Measurements from ENCODE around the gene ABCD3.
"Not testable (repeated sequence)": the region's sequence is repeated elsewhere in the genome, so short reads cannot be mapped to it uniquely, and the experiment has no call there.

ABCD3 gene

DNA sequence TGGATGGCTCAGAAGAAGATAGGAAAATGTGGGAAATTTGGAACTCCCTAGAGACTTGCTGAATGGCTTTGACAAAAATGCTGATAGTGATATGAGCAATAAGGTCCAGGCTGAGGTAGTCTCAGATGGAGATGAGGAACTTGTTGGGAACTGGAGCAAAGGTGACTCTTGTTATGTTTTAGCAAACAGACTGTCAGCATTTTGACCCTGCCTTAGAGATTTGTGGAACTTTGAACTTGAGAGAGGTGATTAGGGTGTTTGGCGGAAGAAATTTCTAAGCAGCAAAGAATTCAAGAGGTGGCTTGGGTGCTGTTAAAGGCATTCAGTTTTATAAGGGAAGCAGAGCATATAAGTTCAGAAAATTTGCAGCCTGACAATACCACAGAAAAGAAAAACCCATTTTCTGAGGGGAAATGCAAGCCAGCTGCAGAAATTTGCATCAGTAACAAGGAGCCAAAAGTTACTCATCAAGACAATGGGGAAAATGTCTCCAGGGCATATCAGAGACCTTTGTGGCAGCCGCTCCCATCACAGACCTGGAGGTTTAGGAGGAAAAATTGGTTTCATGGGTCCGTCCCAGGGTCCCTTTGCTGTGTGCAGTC lies 10.8 kb downstream of the ABCD3 start:
- H3K27me3 ChIP-seq (ENCODE audit: control insufficient read depth, insufficient read depth, low read length, poor library complexity, severe bottlenecking); H3K4me3 ChIP-seq (ENCODE audit: insufficient read depth, low read depth, low read length); H3K4me1 ChIP-seq (ENCODE audit: control insufficient read depth, insufficient read depth, low read length); H3K36me3 ChIP-seq (ENCODE audit: control insufficient read depth, insufficient read depth, low read length); H3K9me3 ChIP-seq (ENCODE audit: control insufficient read depth, low read length); H3K27ac ChIP-seq (ENCODE audit: insufficient read depth, low read depth, low read length, poor library complexity, severe bottlenecking): not testable (repeated sequence)
- WGBS, 2 experiments: 92 to 93% methylated on average over 3 of the region's 3 CpGs

DNA sequence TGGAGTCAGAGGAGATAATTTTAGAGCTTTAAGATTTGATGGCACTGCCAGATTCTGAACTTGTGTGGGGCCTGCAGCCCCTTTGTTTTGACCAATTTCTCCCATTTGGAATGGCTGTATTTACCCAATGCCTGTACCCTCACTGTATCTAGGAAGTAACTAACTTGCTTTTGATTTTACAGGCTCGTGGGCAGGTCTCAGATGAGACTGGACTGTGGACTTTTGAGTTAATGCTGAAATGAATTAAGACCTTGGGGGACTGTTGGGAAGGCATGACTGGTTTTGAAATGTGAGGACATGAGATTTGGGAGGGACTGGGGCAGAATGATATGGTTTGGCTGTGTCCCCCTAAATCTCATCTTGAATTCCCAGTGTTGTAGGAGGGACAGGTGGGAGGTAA lies 11.9 kb downstream of the ABCD3 start:
- H3K27me3 ChIP-seq (ENCODE audit: control insufficient read depth, insufficient read depth, low read length, poor library complexity, severe bottlenecking); H3K4me1 ChIP-seq (ENCODE audit: control insufficient read depth, insufficient read depth, low read length); H3K9me3 ChIP-seq (ENCODE audit: control insufficient read depth, low read length); H3K36me3 ChIP-seq (ENCODE audit: control insufficient read depth, insufficient read depth, low read length); H3K27ac ChIP-seq (ENCODE audit: insufficient read depth, low read depth, low read length, poor library complexity, severe bottlenecking); H3K4me3 ChIP-seq (ENCODE audit: insufficient read depth, low read depth, low read length): not testable (repeated sequence)
- WGBS, 2 experiments: 92 to 98% methylated on average over 1 of the region's 1 CpG

DNA sequence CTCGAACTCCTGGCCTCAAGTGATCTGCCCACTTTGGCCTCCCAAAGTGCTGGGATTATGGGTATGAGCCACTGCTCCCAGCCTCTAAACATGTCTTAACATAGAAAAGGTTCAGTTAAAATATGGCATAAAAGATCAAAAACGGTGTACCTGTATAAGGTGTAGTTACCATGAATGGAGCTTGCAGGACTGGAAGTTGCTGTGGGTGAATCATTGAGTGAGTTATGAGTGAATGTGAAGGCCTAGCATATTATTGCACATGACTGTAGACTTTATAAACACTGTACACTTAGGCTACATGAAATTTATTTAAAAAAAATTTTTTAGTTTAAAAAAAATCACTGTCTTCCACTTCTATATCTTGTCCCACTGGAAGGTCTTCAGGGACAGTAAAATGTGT lies 15.7 kb downstream of the ABCD3 start:
- no peak overlapping the region for H3K27ac ChIP-seq (ENCODE audit: insufficient read depth, low read depth, low read length, poor library complexity, severe bottlenecking)
- H3K9me3 ChIP-seq (ENCODE audit: control insufficient read depth, low read length): no peaks in the 10 kb centered on the region
- no peaks in the 10 kb centered on the region for H3K4me1 ChIP-seq (ENCODE audit: control insufficient read depth, insufficient read depth, low read length)
- H3K27me3 ChIP-seq (ENCODE audit: control insufficient read depth, insufficient read depth, low read length, poor library complexity, severe bottlenecking): no peaks in the 10 kb centered on the region
- no peak overlapping the region for H3K4me3 ChIP-seq (ENCODE audit: insufficient read depth, low read depth, low read length)
- WGBS, 2 experiments: 91 to 92% methylated on average over 2 of the region's 2 CpGs
- H3K36me3 ChIP-seq (ENCODE audit: control insufficient read depth, insufficient read depth, low read length): no peaks in the 10 kb centered on the region

DNA sequence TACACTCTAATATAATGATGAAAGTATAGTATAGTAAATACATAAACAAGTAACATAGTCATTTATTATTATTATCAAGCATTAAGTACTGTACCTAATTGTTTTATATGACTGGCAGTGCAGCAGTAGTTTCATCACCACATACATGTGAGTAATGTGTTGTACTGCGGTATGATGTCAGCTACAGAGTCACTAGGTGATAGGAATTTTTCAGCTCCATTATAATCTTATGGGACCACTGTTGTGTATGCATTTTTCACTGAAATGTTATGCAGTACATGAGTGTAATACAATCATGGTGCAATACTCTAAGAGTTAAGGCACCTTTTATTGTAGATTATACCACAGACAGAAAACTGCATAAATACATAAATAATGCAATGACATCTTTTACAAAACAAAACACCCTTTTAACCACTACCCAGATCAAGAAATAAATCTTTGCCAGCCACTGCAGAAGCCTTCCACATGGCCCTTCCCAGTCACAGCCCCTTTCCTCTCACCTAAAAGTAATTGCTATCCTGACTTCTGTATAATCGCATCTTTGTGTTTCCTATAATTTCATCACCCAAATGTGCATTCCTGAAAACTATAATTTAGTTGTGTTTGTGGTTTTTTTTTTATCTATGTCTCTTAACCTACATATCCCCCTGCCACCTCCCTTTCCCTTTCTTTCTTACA lies 16.3 kb downstream of the ABCD3 start:
- no peaks in the 10 kb centered on the region for H3K9me3 ChIP-seq (ENCODE audit: control insufficient read depth, low read length)
- H3K36me3 ChIP-seq (ENCODE audit: control insufficient read depth, insufficient read depth, low read length): no peaks in the 10 kb centered on the region
- no peak overlapping the region for H3K27ac ChIP-seq (ENCODE audit: insufficient read depth, low read depth, low read length, poor library complexity, severe bottlenecking)
- H3K27me3 ChIP-seq (ENCODE audit: control insufficient read depth, insufficient read depth, low read length, poor library complexity, severe bottlenecking): no peaks in the 10 kb centered on the region
- no peaks in the 10 kb centered on the region for H3K4me1 ChIP-seq (ENCODE audit: control insufficient read depth, insufficient read depth, low read length)
- H3K4me3 ChIP-seq (ENCODE audit: insufficient read depth, low read depth, low read length): no peak overlapping the region
- 100% methylated on average over 1 to 2 of the region's 2 CpGs for WGBS, 2 experiments

DNA sequence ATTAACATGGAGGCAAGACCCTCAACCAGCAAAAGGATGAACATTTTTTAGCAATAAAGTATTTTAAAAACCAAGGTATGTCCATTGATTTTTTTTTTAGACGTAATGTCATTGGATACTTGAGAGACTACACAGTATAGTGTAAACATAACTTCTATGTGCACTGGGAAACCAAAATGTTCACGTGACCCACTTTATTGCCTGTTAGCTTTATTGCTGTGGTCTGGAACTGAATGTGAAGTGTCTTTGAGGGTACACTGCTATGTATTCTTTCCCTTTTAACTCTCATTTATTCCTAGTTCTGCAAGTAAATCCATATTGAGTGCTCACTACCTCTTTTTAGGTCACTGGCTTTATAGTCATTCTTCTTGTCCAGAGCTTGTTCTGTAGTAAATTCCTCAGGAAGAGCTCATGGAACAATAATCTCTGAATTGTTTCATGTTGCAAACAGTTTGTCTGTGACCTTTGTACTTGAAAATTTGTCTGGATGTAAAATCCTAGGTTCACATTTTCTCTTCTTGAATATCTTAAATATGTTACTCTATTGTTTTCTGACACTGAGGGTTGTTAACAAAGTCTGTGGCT lies 20.6 kb downstream of the ABCD3 start:
- no peaks in the 10 kb centered on the region for H3K36me3 ChIP-seq (ENCODE audit: control insufficient read depth, insufficient read depth, low read length)
- H3K27ac ChIP-seq (ENCODE audit: insufficient read depth, low read depth, low read length, poor library complexity, severe bottlenecking): no peak overlapping the region
- H3K27me3 ChIP-seq (ENCODE audit: control insufficient read depth, insufficient read depth, low read length, poor library complexity, severe bottlenecking): no peaks in the 10 kb centered on the region
- H3K4me1 ChIP-seq (ENCODE audit: control insufficient read depth, insufficient read depth, low read length): no peaks in the 10 kb centered on the region
- H3K9me3 ChIP-seq (ENCODE audit: control insufficient read depth, low read length): peaks cover 5% of the 10 kb centered on the region
- no peak overlapping the region for H3K4me3 ChIP-seq (ENCODE audit: insufficient read depth, low read depth, low read length)
- WGBS, 2 experiments: 100% methylated on average over 2 of the region's 2 CpGs

DNA sequence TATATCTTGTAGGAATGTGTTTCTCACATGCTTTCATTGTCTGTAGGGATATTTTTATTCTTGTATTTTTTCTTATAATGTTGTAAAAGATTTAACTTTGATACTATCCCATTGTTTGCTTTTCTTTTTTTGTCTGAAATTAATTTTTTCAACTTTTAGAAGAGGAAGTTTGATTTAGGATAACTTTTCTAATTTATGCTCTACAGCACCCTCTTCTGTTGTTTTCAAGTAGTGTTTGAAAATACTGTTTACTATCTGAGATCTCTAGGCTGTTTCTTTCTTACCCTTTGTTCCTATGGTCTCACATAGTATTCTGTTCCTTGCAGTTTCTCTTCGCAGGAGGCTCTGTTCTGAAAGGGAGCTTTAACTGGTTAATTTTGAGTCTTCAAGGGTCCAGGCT lies 21.9 kb downstream of the ABCD3 start:
- no peak overlapping the region for H3K4me3 ChIP-seq (ENCODE audit: insufficient read depth, low read depth, low read length)
- H3K4me1 ChIP-seq (ENCODE audit: control insufficient read depth, insufficient read depth, low read length): no peaks in the 10 kb centered on the region
- H3K27ac ChIP-seq (ENCODE audit: insufficient read depth, low read depth, low read length, poor library complexity, severe bottlenecking): no peak overlapping the region
- H3K36me3 ChIP-seq (ENCODE audit: control insufficient read depth, insufficient read depth, low read length): no peaks in the 10 kb centered on the region
- H3K27me3 ChIP-seq (ENCODE audit: control insufficient read depth, insufficient read depth, low read length, poor library complexity, severe bottlenecking): no peaks in the 10 kb centered on the region
- 94 to 100% methylated on average over 1 of the region's 1 CpG for WGBS, 2 experiments
- peaks cover 9% of the 10 kb centered on the region for H3K9me3 ChIP-seq (ENCODE audit: control insufficient read depth, low read length)

DNA sequence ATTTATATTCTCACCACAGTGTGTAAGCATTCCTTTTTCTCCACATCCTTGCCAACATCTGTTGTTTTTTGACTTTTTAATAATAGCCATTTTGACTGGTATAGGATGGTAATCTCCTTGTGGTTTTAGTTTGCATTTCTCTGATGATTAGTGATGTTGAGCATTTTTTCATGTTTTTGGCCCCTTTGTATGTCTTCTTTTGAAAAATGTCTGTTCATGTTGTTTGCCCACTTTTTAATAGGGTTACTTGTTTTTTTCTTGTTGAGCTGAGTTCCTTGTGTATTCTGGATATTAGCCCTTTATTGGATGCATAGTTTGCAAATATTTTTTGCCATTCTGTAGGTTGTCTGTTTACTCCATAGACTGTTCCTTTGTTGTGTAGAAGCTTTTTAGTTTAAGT lies 24.9 kb downstream of the ABCD3 start:
- H3K27me3 ChIP-seq (ENCODE audit: control insufficient read depth, insufficient read depth, low read length, poor library complexity, severe bottlenecking); H3K36me3 ChIP-seq (ENCODE audit: control insufficient read depth, insufficient read depth, low read length); H3K4me1 ChIP-seq (ENCODE audit: control insufficient read depth, insufficient read depth, low read length); H3K27ac ChIP-seq (ENCODE audit: insufficient read depth, low read depth, low read length, poor library complexity, severe bottlenecking); H3K9me3 ChIP-seq (ENCODE audit: control insufficient read depth, low read length); H3K4me3 ChIP-seq (ENCODE audit: insufficient read depth, low read depth, low read length): not testable (repeated sequence)

DNA sequence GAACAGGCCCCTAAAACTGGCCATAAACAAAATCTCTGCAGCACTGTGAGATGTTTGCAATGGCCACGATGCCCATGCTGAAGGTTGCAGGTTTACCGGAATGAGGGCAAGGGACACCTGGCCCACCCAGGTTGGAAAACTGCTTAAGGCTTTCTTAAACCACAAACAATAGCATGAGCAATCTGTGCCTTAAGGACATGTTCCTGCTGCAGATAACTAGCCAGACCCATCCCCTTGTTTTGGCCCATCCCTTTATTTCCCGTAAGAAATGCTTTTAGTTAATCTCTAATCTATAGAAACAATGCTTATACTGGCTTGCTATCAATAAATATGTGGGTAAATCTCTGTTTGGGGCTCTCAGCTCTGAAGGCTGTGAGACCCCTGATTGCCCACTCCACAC lies 26.6 kb downstream of the ABCD3 start:
- not testable (repeated sequence) for H3K27me3 ChIP-seq (ENCODE audit: control insufficient read depth, insufficient read depth, low read length, poor library complexity, severe bottlenecking); H3K4me1 ChIP-seq (ENCODE audit: control insufficient read depth, insufficient read depth, low read length); H3K36me3 ChIP-seq (ENCODE audit: control insufficient read depth, insufficient read depth, low read length); H3K9me3 ChIP-seq (ENCODE audit: control insufficient read depth, low read length); H3K4me3 ChIP-seq (ENCODE audit: insufficient read depth, low read depth, low read length); H3K27ac ChIP-seq (ENCODE audit: insufficient read depth, low read depth, low read length, poor library complexity, severe bottlenecking)
- 95 to 96% methylated on average over 2 of the region's 3 CpGs for WGBS, 2 experiments

DNA sequence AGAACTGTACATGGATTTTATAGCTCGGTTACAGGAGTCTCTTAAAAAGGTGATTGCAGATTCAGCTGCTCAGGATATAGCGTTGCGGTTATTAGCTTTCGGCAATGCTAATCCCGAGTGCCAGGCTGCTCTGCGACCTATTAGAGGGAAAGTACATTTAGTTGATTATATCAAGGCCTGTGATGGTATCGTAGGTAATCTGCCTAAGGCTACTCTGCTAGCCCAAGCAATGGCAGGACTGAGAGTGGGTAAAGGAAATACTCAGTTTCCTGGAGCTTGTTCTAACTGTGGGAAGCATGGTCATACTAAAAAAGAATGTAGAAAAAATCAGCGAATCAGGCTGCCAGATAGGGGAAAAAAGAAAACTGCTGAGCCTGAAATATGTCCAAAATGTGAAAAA lies 27.5 kb downstream of the ABCD3 start:
- H3K4me3 ChIP-seq (ENCODE audit: insufficient read depth, low read depth, low read length); H3K4me1 ChIP-seq (ENCODE audit: control insufficient read depth, insufficient read depth, low read length); H3K36me3 ChIP-seq (ENCODE audit: control insufficient read depth, insufficient read depth, low read length); H3K27me3 ChIP-seq (ENCODE audit: control insufficient read depth, insufficient read depth, low read length, poor library complexity, severe bottlenecking); H3K27ac ChIP-seq (ENCODE audit: insufficient read depth, low read depth, low read length, poor library complexity, severe bottlenecking): not testable (repeated sequence)
- WGBS, 2 experiments: 96 to 97% methylated on average over 8 of the region's 8 CpGs
- peaks cover 10% of the 10 kb centered on the region for H3K9me3 ChIP-seq (ENCODE audit: control insufficient read depth, low read length)

DNA sequence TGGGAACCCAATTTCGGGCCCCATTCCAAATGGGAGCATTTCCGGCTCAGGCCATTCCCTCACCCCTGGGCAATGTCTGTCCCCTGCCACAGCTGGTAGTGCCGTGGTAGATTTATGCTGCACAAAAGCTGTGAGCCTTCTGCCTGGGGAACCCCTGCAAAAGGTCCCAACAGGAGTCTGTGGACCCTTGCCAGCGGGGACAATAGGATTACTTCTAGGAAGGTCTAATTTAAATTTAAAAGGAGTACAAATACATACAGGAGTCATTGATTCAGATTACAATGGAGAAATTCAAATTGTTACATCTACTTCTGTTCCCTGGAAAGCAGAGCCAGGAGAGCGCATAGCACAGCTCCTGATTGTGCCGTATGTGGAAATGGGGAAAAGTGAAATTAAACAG lies 28.0 kb downstream of the ABCD3 start:
- not testable (repeated sequence) for H3K27me3 ChIP-seq (ENCODE audit: control insufficient read depth, insufficient read depth, low read length, poor library complexity, severe bottlenecking); H3K27ac ChIP-seq (ENCODE audit: insufficient read depth, low read depth, low read length, poor library complexity, severe bottlenecking); H3K36me3 ChIP-seq (ENCODE audit: control insufficient read depth, insufficient read depth, low read length); H3K4me3 ChIP-seq (ENCODE audit: insufficient read depth, low read depth, low read length); H3K4me1 ChIP-seq (ENCODE audit: control insufficient read depth, insufficient read depth, low read length)
- H3K9me3 ChIP-seq (ENCODE audit: control insufficient read depth, low read length): peaks cover 11% of the 10 kb centered on the region
- 74 to 76% methylated on average over 5 to 6 of the region's 6 CpGs for WGBS, 2 experiments
